Stimulated activated CD4-positive, alpha-beta T cell treated with anti-CD3 and anti-CD28 coated beads, Interleukin-4, amount 100 ng/mL, for 24 hours (primary cell): ENCODE results near the gene CREB5.
"Not testable (repeated sequence)": the region's sequence is repeated elsewhere in the genome, so short reads cannot be mapped to it uniquely, and the experiment has no call there.

ENCODE experiments used
- DNase-seq: peaks from one replicate; pipeline ENCODE4 v3.0.0-alpha.2; 2020

Gene CREB5

GRCh38 chr7:28411876-28412662 is at the start of gene CREB5:
Gene CREB5, plus strand, starts transcription at chr7:28412518. Its CDS starts 397 bp downstream, at chr7:28412915.
- DNase-seq: no peak

- no peak for DNase-seq
Observed at GRCh38 chr7:28362812-28363211, 49.5 kb upstream of the CREB5 start.

GRCh38 chr7:28364082-28364481 is 48.2 kb upstream of the CREB5 start:
- DNase-seq: no peak

GRCh38 chr7:28369523-28369922 is 42.8 kb upstream of the CREB5 start:
- DNase-seq: no peak

GRCh38 chr7:28371846-28372245 is 40.5 kb upstream of the CREB5 start:
- DNase-seq: no peak

- DNase-seq: no peak
Observed at GRCh38 chr7:28373990-28374389, 38.3 kb upstream of the CREB5 start.

- no peak for DNase-seq
Observed at GRCh38 chr7:28375729-28376128, 36.6 kb upstream of the CREB5 start.

- no peak for DNase-seq
Observed at GRCh38 chr7:28376634-28377033, 35.7 kb upstream of the CREB5 start.

- no peak for DNase-seq
Observed at GRCh38 chr7:28378574-28379149, 33.7 kb upstream of the CREB5 start.

- no peak for DNase-seq
Observed at GRCh38 chr7:28381466-28381865, 30.9 kb upstream of the CREB5 start.

GRCh38 chr7:28382144-28382543 is 30.2 kb upstream of the CREB5 start:
- DNase-seq: no peak

- DNase-seq: no peak
Observed at GRCh38 chr7:28383975-28384374, 28.3 kb upstream of the CREB5 start.

GRCh38 chr7:28389504-28390395 is 22.6 kb upstream of the CREB5 start:
- DNase-seq: no peak

- no peak for DNase-seq
Observed at GRCh38 chr7:28390426-28390825, 21.9 kb upstream of the CREB5 start.

GRCh38 chr7:28392289-28392688 is 20.0 kb upstream of the CREB5 start:
- no peak for DNase-seq

- DNase-seq: no peak
Observed at GRCh38 chr7:28395404-28395803, 16.9 kb upstream of the CREB5 start.

- no peak for DNase-seq
Observed at GRCh38 chr7:28395831-28396230, 16.5 kb upstream of the CREB5 start.

GRCh38 chr7:28397141-28397540 is 15.2 kb upstream of the CREB5 start:
- no peak for DNase-seq

- no peak for DNase-seq
Observed at GRCh38 chr7:28400838-28401360, 11.4 kb upstream of the CREB5 start.

GRCh38 chr7:28401567-28401966 is 10.8 kb upstream of the CREB5 start:
- DNase-seq: not testable (repeated sequence)

- DNase-seq: no peak
Observed at GRCh38 chr7:28405662-28406061, 6.7 kb upstream of the CREB5 start.

GRCh38 chr7:28406192-28406591 is 6.1 kb upstream of the CREB5 start:
- no peak for DNase-seq

GRCh38 chr7:28407651-28408050 is 4.7 kb upstream of the CREB5 start:
- no peak for DNase-seq
